Panc1 (cell line): ENCODE data around the gene C4orf50. TPM values are rescaled to one million over a fixed set of nuclear protein-coding genes. Genes with fewer than 3 reads are reported as not detected.

Experiments
- ATAC-seq: fragments of 200-7000 bp; cut with Tn5 transposase; 2 replicates; pipeline ENCODE4 v1.9.1; 2020; ENCODE audit warnings: mild to moderate bottlenecking, moderate library complexity
- BruUV-seq: library from RNA; stranded (reverse); fragments of 400-500 nt; replicated peaks from 2 replicates; lab custom pipeline; 2021; lab: Mats Ljungman, UMichigan
- CTCF ChIA-PET: fragments of 300-600 bp; sonication (Branson Sonifier 250); formaldehyde crosslinking; loops from one replicate; lab custom pipeline; 2022; ENCODE audit warnings: antibody characterized with exemption; lab: Charles Lee
- POLR2A ChIA-PET: fragments of 300-600 bp; sonication (Branson Sonifier 250); formaldehyde crosslinking; loops from one replicate; lab custom pipeline; 2022; ENCODE audit warnings: antibody characterized with exemption; lab: Charles Lee
- DNase-seq: peaks from one replicate; pipeline ENCODE4 v3.0.0-alpha.2; 2010; ENCODE audit warnings: low read depth, low spot score
- H3K27ac ChIP-seq: 2 replicates; pipeline ENCODE4 v1.5.1; 2011; ENCODE audit warnings: mild to moderate bottlenecking, low read length, inconsistent platforms
- H3K27me3 ChIP-seq: fragments of 200-500 bp; sonication (Bioruptor generic); 2 replicates; pipeline ENCODE4 v1.6.0; 2014; ENCODE audit warnings: low read length, inconsistent platforms; ENCODE audit not compliant: control insufficient read depth, insufficient read depth
- H3K36me3 ChIP-seq: fragments of 200-500 bp; sonication (Bioruptor generic); 2 replicates; pipeline ENCODE4 v1.5.1; 2014; ENCODE audit warnings: inconsistent platforms, mild to moderate bottlenecking, low read length, moderate library complexity; ENCODE audit not compliant: control insufficient read depth, insufficient read depth
- H3K4me1 ChIP-seq: 2 replicates; pipeline ENCODE4 v1.5.1; 2011; ENCODE audit warnings: inconsistent platforms, mild to moderate bottlenecking, low read length, moderate library complexity; ENCODE audit not compliant: control insufficient read depth, insufficient read depth
- H3K4me3 ChIP-seq, 2 experiments: 2 replicates each; pipeline ENCODE4 v1.5.1; 2011 to 2012; ENCODE audit warnings: low read depth in 2 of 2, low read length in 2 of 2, mild to moderate bottlenecking in 2 of 2, inconsistent platforms in 1 of 2, moderate library complexity in 1 of 2
- H3K9me3 ChIP-seq: fragments of 200-500 bp; sonication (Bioruptor generic); 2 replicates; pipeline ENCODE4 v1.5.1; 2014; ENCODE audit warnings: low read depth, mild to moderate bottlenecking, inconsistent platforms, low read length, moderate library complexity; ENCODE audit not compliant: control insufficient read depth, insufficient read depth
- CTCF ChIP-seq: fragments of 450-650 bp; IDR thresholded peaks from 2 replicates; pipeline ENCODE4 v1.5.1; 2017; ENCODE audit warnings: mild to moderate bottlenecking
- POLR2AphosphoS5 ChIP-seq: IDR thresholded peaks from 2 replicates; pipeline ENCODE4 v1.6.1; 2012; ENCODE audit warnings: mild to moderate bottlenecking, low read depth, low read length, moderate library complexity
- REST ChIP-seq, 2 experiments: IDR thresholded peaks; 2 replicates each; pipeline ENCODE4 v1.6.1; 2011 to 2012; ENCODE audit warnings: low read depth in 2 of 2, control low read depth in 1 of 2, low read length in 1 of 2, mild to moderate bottlenecking in 1 of 2, moderate library complexity in 1 of 2; ENCODE audit not compliant: insufficient read depth in 1 of 2
- SIN3A ChIP-seq: IDR thresholded peaks from 2 replicates; pipeline ENCODE4 v1.6.1; 2012; ENCODE audit warnings: low read depth, mild to moderate bottlenecking, low read length, moderate library complexity, borderline replicate concordance; ENCODE audit not compliant: insufficient read depth
- TCF7L2 ChIP-seq: IDR thresholded peaks from 2 replicates; pipeline ENCODE4 v1.6.1; 2011; ENCODE audit warnings: mild to moderate bottlenecking, low read depth, low read length, inconsistent platforms
- in situ Hi-C: cut with HindIII; loops from 2 replicates; pipeline ENCODE4 v1.10.0; 2016; ENCODE audit warnings: low sequenced_read_pairs, low pct_unique_long_range_greater_than_20kb
- intact Hi-C: fragments of 100-400 bp; cut with micrococcal nuclease; formaldehyde crosslinking; loops from one replicate; pipeline ENCODE4 v1.10.0; 2022; ENCODE audit not compliant: unreplicated experiment
- total RNA-seq: library from RNA; stranded (reverse); gene quantifications from one replicate; pipeline ENCODE4 v1.2.1, GENCODE V29; 2021; ENCODE audit not compliant: unreplicated experiment

Gene C4orf50
- total RNA-seq, 1 experiment from 2014 or later = under 0.01 TPM

- no peak for TF ChIP-seq TCF7L2
- TF ChIP-seq CTCF = no peak
- no peak for TF ChIP-seq POLR2AphosphoS5
- no peak for TF ChIP-seq REST (IDR thresholded peaks at IDR 0.05; ENCODE audit: insufficient read depth in 1 of 2, low read depth in 2 of 2, low read length in 1 of 2)
- TF ChIP-seq SIN3A = no peak
- no peak overlapping the region for H3K27ac ChIP-seq
- intact Hi-C loops = no loop called here
- ChIA-PET POLR2A (no interaction called here), CTCF (no interaction called here)
- in situ Hi-C loops = no loop called here
- H3K27me3 ChIP-seq = no peaks in the 10 kb centered on the region
- ATAC-seq (no peak), DNase-seq (no peak)
- BruUV-seq = no TSS peak
- H3K9me3 ChIP-seq = no peaks in the 10 kb centered on the region
- H3K4me1 ChIP-seq = no peaks in the 10 kb centered on the region; the same call in 1 of the 2 replicates
- no peaks in the 10 kb centered on the region for H3K36me3 ChIP-seq
- no peak overlapping the region for H3K4me3 ChIP-seq
Observed at GRCh38 chr4:6028168-6028567, 9.9 kb upstream of the C4orf50 start.

GRCh38 chr4:6027392-6027791, 9.2 kb upstream of the C4orf50 start:
- intact Hi-C loops (no loop called here), in situ Hi-C loops (no loop called here)
- no peak for ATAC-seq
- Histone ChIP-seq H3K27me3 (no peaks in the 10 kb centered on the region; the same call in 1 of the 2 replicates), H3K4me3 (no peak overlapping the region), H3K36me3 (no peaks in the 10 kb centered on the region), H3K27ac (no peak overlapping the region), H3K9me3 (no peaks in the 10 kb centered on the region), H3K4me1 (no peaks in the 10 kb centered on the region)
- ChIA-PET CTCF (no interaction called here), POLR2A (no interaction called here)
- no TSS peak for BruUV-seq
- TF ChIP-seq SIN3A = no peak
- no peak for TF ChIP-seq TCF7L2
- no peak for TF ChIP-seq CTCF
- no peak for TF ChIP-seq REST (IDR thresholded peaks at IDR 0.05; ENCODE audit: insufficient read depth in 1 of 2, low read depth in 2 of 2, low read length in 1 of 2)
- no peak for TF ChIP-seq POLR2AphosphoS5
- no peak for DNase-seq
